ENCODE data around the gene INS. TPM values are rescaled to one million over a fixed set of nuclear protein-coding genes. Genes with fewer than 3 reads are reported as not detected.

Gene INS
- total RNA-seq, 1 experiment from 2014 or later = not detected

DNA sequence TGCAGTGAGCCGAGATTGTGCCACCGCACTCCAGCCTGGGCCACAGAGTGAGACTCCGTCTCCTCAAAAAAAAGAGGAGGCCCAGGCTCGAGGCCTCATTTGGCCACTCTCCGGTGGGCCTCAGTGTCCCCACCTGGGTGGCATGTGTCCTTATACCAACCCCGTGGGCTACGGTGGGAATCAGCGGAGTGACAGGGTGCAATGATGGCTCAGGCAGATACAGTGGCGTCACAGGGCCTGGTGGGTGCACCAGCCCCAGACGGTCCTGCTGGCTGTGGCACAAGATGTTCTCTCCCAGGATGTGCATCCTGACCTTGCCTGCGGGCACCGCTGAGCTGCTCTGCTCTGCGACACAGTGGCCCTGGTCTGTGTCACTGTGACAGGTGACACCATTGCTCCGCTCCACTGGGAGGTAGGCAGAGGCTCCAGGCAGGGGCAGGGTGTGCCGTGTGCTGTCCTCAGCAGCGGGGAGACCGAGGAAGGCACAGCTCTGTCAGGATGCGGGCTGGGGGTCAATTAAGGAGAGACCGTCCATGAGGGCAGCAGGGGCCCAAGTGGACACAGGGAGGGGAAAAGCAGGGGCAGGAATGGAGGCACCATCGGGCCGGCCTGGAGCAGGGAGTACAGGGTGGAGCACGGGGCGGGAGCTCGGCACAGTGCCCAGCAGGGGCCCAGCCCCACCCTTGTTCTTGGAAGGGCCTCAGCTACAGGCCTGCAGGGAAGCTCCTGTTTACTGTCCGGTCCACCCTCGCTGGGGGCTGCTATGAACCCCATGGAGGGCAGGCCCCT is 32.3 kb upstream of the INS start:
- Histone ChIP-seq H2AFZ (ENCODE audit: low read length) (no peak overlapping the region), H4K8ac (replicated peaks; ENCODE audit: insufficient read length, low read depth, low read length) (no peak overlapping the region), H3K9ac (ENCODE audit: extremely low read depth, insufficient read length, low read length) (no peak overlapping the region), H2BK15ac (ENCODE audit: low read depth, low read length) (no peak overlapping the region), H3K56ac (ENCODE audit: insufficient read length, low read depth, low read length) (no peak overlapping the region), H2BK20ac (ENCODE audit: low read depth, low read length, poor library complexity, severe bottlenecking) (no peak overlapping the region), H3K14ac (ENCODE audit: insufficient read depth, low read length) (no peak overlapping the region), H3K23ac (ENCODE audit: insufficient read length, low read depth, low read length) (no peak overlapping the region), H2BK120ac (ENCODE audit: low read depth, low read length, poor library complexity, severe bottlenecking) (no peak overlapping the region), H4K91ac (ENCODE audit: insufficient read length, low read depth, low read length) (no peak overlapping the region), H2BK5ac (ENCODE audit: insufficient read length, low read length) (no peak overlapping the region), H3K27me3 (ENCODE audit: insufficient read depth, low read length) (no peaks in the 10 kb centered on the region; the same call in 1 of the 2 replicates), H3K23me2 (ENCODE audit: insufficient read length, low read depth, low read length, poor library complexity, severe bottlenecking) (no peaks in the 10 kb centered on the region), H3T11ph (ENCODE audit: low read length) (no peak overlapping the region), H2BK12ac (ENCODE audit: insufficient read length, low read depth, low read length) (no peak overlapping the region), H3K79me1 (ENCODE audit: insufficient read depth, low read depth, low read length, poor library complexity, severe bottlenecking) (no peaks in the 10 kb centered on the region), H2AK5ac (ENCODE audit: insufficient read length, low read length) (no peak overlapping the region), H4K20me1 (ENCODE audit: control insufficient read depth, insufficient read depth, insufficient read length) (no peaks in the 10 kb centered on the region), H3K9me3 (ENCODE audit: control insufficient read depth, low read depth, low read length) (no peaks in the 10 kb centered on the region), H4K5ac (ENCODE audit: insufficient read length, low read depth, low read length) (no peak overlapping the region), H3K27ac (ENCODE audit: insufficient read length, low read depth, low read length) (no peak overlapping the region), H3K4me1 (ENCODE audit: insufficient read depth, low read length) (no peaks in the 10 kb centered on the region), H3K4me2 (ENCODE audit: insufficient read depth, insufficient read length, low read length) (no peak overlapping the region), H3K4ac (ENCODE audit: low read depth, low read length) (no peak overlapping the region), H3K18ac (ENCODE audit: insufficient read length, low read depth, low read length) (no peak overlapping the region), H3K79me2 (ENCODE audit: insufficient read depth, low read length) (no peaks in the 10 kb centered on the region)
- TF ChIP-seq, protein P1, sequence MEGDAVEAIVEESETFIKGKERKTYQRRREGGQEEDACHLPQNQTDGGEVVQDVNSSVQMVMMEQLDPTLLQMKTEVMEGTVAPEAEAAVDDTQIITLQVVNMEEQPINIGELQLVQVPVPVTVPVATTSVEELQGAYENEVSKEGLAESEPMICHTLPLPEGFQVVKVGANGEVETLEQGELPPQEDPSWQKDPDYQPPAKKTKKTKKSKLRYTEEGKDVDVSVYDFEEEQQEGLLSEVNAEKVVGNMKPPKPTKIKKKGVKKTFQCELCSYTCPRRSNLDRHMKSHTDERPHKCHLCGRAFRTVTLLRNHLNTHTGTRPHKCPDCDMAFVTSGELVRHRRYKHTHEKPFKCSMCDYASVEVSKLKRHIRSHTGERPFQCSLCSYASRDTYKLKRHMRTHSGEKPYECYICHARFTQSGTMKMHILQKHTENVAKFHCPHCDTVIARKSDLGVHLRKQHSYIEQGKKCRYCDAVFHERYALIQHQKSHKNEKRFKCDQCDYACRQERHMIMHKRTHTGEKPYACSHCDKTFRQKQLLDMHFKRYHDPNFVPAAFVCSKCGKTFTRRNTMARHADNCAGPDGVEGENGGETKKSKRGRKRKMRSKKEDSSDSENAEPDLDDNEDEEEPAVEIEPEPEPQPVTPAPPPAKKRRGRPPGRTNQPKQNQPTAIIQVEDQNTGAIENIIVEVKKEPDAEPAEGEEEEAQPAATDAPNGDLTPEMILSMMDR (conservative IDR thresholded peaks at IDR 0.05) = no peak
- no CpG with 5 or more reads among the region's 26 CpGs for WGBS (ENCODE audit: extremely low coverage, insufficient read length, low lambda C conversion rate)
- no peak for DNase-seq
- Mint-ChIP-seq H3K4me3 (no peak overlapping the region), H3K27me3 (ENCODE audit: low read depth) (peaks cover 34% of the 10 kb centered on the region), H3K27ac (no peak overlapping the region; a peak in 1 of 7 replicates), H3K9me3 (no peaks in the 10 kb centered on the region), H3K36me3 (ENCODE audit: insufficient read depth in 1 of 3, low read depth in 3 of 3) (no peaks in the 10 kb centered on the region), H3K4me1 (peaks cover 0 to 5% of the 10 kb centered on the region in 2 experiments; a peak in 2 of 4 replicates)

Data from H9 (cell line).